NCI-H1105 treated with DMSO at 0.1 percent for 48 hours (cell line): ENCODE results near the gene HERC4.

Experiments
- DNase-seq: peaks from one replicate; lab custom pipeline; 2025; lab: John Stamatoyannopoulos, UW

HERC4 gene, protein sequence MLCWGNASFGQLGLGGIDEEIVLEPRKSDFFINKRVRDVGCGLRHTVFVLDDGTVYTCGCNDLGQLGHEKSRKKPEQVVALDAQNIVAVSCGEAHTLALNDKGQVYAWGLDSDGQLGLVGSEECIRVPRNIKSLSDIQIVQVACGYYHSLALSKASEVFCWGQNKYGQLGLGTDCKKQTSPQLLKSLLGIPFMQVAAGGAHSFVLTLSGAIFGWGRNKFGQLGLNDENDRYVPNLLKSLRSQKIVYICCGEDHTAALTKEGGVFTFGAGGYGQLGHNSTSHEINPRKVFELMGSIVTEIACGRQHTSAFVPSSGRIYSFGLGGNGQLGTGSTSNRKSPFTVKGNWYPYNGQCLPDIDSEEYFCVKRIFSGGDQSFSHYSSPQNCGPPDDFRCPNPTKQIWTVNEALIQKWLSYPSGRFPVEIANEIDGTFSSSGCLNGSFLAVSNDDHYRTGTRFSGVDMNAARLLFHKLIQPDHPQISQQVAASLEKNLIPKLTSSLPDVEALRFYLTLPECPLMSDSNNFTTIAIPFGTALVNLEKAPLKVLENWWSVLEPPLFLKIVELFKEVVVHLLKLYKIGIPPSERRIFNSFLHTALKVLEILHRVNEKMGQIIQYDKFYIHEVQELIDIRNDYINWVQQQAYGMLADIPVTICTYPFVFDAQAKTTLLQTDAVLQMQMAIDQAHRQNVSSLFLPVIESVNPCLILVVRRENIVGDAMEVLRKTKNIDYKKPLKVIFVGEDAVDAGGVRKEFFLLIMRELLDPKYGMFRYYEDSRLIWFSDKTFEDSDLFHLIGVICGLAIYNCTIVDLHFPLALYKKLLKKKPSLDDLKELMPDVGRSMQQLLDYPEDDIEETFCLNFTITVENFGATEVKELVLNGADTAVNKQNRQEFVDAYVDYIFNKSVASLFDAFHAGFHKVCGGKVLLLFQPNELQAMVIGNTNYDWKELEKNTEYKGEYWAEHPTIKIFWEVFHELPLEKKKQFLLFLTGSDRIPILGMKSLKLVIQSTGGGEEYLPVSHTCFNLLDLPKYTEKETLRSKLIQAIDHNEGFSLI

DNA sequence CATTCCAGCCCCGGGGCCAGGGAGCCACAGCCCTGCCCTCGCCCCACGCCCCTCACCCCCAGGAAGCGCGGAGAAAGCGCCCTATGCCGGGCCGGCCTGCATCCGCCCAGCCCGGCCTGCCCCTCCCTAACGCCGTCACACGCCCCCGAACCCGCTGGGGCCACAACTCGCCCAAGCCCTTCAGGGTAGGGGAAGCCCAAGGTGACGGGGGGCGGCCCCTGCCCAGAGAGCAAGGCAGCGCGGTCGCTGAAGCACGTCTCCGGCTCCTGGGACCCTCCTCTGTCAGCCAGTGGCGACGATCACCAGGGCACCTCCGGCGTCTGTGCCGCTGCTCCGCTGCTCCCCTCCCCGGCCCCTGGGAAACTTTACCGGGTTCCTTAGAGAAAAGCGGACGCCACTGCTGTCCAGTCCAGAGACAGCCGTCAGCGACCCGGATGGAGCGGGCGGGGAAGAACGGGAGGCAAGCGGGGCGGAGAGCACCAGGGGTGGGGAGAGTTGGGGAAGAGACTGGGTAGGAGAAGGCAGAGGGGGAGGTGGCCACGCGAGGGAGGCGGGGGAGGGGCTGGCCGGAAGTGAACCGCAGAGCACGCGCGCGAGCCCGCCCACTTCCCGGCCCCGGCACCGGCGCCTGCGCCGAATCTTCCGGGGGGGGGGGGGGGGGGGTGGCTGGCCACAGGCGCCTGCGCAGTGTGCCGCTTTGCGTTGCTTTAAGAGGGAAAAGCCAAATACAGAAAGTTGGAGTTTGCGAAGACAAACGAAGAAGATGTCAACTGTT, at the start of gene HERC4:
Gene HERC4 (minus strand): TSS at position 509 of the 775 bp plus-strand sequence. CDS start 2,175 bp downstream, outside the sequence.
- DNase-seq = peak; percentile 74

GRCh38 chr10:68124718-68125117, 49.6 kb upstream of the HERC4 start:
- DNase-seq = no peak

- no peak for DNase-seq
These were observed 46.8 kb upstream of the HERC4 start for GRCh38 chr10:68121852-68122251.

- no peak for DNase-seq
These were observed 46.1 kb upstream of the HERC4 start for GRCh38 chr10:68121020-68121743.

DNA sequence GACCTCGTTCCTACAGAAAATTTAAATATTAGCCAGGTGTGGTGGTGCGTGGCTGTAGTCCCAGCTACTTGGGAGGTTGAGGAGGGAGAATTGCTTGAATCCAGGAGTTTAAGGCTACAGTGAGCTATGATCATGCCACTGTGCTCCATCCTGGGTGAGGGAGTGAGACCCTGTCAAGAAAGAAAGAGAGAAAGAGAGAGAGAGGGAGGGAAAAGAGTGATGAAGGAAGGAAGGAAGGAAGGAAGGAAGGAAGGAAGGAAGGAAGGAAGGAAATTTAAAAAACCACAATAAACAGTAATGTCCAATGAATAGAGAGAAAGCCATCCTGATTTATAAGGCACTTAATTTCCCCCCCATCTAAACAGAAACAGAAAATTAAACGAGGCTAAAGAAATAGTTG, 43.6 kb upstream of the HERC4 start:
- no peak for DNase-seq

DNA sequence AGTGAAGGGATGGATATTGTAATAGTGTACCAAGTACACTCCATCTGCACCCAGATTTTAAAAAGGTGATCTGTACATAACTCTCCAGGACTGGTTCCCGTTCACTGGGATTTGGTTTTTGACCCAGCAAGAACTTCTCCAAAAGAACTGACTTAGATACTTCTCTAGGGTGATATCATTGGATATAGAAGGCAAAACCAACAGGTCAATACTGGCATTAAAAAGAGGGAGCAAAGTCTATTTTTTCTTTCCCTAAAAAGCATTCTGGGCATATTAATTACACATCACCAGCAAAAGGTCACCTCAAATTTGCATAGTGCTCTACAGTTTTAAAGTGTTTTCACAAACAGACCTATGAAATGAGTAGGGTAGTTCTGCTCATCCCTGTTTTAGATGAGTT, 37.8 kb upstream of the HERC4 start:
- no peak for DNase-seq

- DNase-seq = no peak
These were observed 36.5 kb upstream of the HERC4 start for GRCh38 chr10:68111584-68111983.

GRCh38 chr10:68110027-68110426, 34.9 kb upstream of the HERC4 start:
- no peak for DNase-seq

- no peak for DNase-seq
These were observed 34.2 kb upstream of the HERC4 start, which contains the start of gene MYPN for GRCh38 chr10:68109331-68109730. Gene MYPN, plus strand, starts transcription at chr10:68109488. Its CDS starts 11,951 bp downstream, at chr10:68121439.

GRCh38 chr10:68108653-68109052, 33.6 kb upstream of the HERC4 start:
- no peak for DNase-seq

GRCh38 chr10:68108051-68108450, 33.0 kb upstream of the HERC4 start:
- DNase-seq = no peak

GRCh38 chr10:68107651-68108050, 32.6 kb upstream of the HERC4 start:
- no peak for DNase-seq

DNA sequence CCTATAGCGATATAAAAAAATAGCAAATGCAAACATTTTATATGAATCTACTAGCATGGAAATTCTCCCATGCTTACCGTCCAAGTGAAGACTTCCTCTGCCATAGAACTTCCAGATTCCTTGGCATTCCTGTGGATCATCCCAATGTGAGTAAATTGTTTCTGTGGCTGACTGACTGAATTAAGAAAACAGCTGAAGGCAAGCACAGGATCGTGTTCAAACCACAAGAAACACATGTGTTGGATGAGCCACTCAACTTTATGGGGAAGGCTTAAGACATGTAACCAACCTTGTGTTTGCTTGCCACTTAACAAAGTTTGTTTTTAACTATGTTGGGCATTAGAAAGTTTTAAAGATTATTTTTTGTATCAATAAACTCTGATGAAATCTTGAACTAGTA, 31.6 kb upstream of the HERC4 start:
- no peak for DNase-seq

- no peak for DNase-seq
These were observed 30.7 kb upstream of the HERC4 start for GRCh38 chr10:68105820-68106219.

GRCh38 chr10:68103901-68104300, 28.8 kb upstream of the HERC4 start:
- no peak for DNase-seq

DNA sequence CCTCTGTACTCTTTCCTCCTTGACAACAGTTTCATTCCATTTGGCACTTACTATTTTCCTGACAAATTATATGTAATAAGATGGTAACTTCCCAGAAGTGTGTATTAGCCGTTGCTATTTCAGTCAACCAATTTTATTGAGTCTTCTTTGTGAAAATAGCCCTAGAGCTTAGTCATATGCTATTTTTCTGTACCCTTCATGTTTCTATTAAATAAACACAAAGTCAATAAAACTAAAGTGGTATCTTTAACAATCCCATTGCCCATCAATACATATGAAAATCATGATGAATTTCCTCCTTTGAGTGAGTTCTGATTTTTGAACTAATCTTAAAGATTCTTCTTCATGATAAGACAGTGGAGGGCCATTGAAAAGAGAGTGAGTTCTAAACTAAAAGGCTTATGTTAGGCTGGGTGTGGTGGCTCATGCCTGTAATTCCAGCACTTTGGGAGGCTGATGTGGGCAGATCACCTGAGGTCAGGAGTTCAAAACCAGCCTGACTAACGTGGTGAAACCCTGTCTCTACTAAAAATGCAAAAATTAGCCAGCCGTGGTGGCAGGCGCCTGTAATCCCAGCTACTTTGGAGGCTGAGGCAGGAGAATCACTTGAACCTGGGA, 28.3 kb upstream of the HERC4 start:
- no peak for DNase-seq

GRCh38 chr10:68101066-68101465, 26.0 kb upstream of the HERC4 start:
- no peak for DNase-seq

DNA sequence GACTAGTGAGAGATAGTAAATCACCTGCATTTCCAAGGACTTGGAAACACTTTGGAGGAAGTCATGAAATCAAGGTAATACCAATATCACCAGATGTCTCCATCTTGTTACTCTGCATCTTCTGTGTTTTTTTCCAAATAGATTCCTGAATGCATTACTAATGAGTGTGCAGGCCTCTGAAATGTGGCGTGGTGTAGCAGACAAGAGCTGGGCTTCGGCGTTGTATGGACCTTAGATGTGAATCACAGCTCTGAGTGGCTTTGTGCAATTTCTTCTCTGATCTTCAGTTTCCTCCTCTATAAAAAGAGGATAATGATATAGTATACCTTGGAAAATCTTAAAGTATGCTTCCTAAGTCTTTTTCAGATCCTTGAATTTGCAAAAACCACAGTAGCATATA, 24.7 kb upstream of the HERC4 start:
- no peak for DNase-seq

DNA sequence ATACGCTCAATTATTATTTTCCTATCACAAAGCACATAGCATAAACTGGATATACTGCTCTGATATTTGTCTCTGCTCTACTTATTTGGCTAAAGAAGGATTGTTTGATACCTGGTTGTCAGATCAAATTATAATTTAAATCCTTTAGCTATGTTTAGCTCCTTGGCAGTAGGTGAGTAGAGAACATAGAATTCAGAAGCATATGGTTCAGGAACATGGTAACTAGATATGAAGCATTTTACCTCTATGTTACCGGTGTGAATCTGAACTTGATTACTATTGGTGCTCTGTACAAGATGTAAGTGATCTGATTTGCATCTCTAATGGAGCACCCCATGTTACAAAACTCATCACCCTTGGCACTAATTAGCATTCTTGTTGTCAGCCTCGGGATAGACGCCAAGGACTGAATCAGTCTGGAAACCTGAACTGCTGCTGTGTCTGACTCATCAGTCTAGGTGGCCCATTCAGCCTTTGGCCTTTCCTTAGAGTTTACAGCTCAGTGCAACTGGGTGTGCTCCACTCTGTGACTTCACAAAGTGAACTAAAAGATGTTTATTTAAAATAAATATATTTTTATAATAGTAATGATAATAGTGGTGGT, 21.9 kb upstream of the HERC4 start:
- peak; percentile 1 for DNase-seq

- no peak for DNase-seq
These were observed 20.1 kb upstream of the HERC4 start for GRCh38 chr10:68095153-68095552.
